Keratinocyte (primary cell): Measurements from ENCODE around the gene MTMR11. TPM values are rescaled to one million over a fixed set of nuclear protein-coding genes. Genes with fewer than 3 reads are reported as not detected.

ENCODE experiments used
- DNase-seq: peaks from one replicate; pipeline ENCODE4 v3.0.0-alpha.2; 2011; ENCODE audit warnings: low read depth, missing footprints, low spot score
- FAIRE-seq: peaks from 2 replicates; lab custom pipeline; 2011; peaks lifted over from hg19 to GRCh38; lab: Jason Lieb, UNC
- H2AFZ ChIP-seq: 2 replicates; pipeline ENCODE4 v1.6.0; 2012; ENCODE audit warnings: low read length, control low read depth, inconsistent platforms; ENCODE audit not compliant: control insufficient read depth
- H3K27ac ChIP-seq: 2 replicates; pipeline ENCODE4 v1.5.1; 2011; ENCODE audit warnings: low read length; ENCODE audit not compliant: control insufficient read depth, insufficient read depth
- H3K27me3 ChIP-seq: 3 replicates; pipeline ENCODE4 v1.6.0; 2011; ENCODE audit warnings: low read length; ENCODE audit not compliant: control insufficient read depth, insufficient read depth; ENCODE audit errors: extremely low read depth
- H3K36me3 ChIP-seq, 2 experiments: 2 replicates in 1 of 2; 3 replicates in 1 of 2; pipeline ENCODE4 v1.5.1; 2011; ENCODE audit warnings: low read length in 2 of 2, mild to moderate bottlenecking in 1 of 2; ENCODE audit not compliant: control insufficient read depth in 2 of 2, insufficient read depth in 2 of 2; ENCODE audit errors: extremely low read depth in 1 of 2
- H3K4me1 ChIP-seq: 3 replicates; pipeline ENCODE4 v1.5.1; 2011; ENCODE audit warnings: low read length; ENCODE audit not compliant: control insufficient read depth, insufficient read depth; ENCODE audit errors: extremely low read depth
- H3K4me2 ChIP-seq: 3 replicates; pipeline ENCODE4 v1.6.0; 2011; ENCODE audit warnings: low read depth, low read length; ENCODE audit not compliant: control insufficient read depth, insufficient read depth; ENCODE audit errors: extremely low read depth
- H3K4me3 ChIP-seq, 3 experiments: fragments of 200-600 bp in 1 of 3; sonication (generic) in 1 of 3; 2 replicates in 2 of 3; 3 replicates in 1 of 3; pipeline ENCODE4 v1.5.1; 2011 to 2016; ENCODE audit warnings: low read length in 3 of 3, mild to moderate bottlenecking in 3 of 3, control low read depth in 2 of 3, inconsistent platforms in 1 of 3, low read depth in 1 of 3, mixed read lengths in 1 of 3, mixed run types in 1 of 3, moderate library complexity in 1 of 3; ENCODE audit not compliant: control insufficient read depth in 2 of 3, insufficient read depth in 2 of 3; ENCODE audit errors: extremely low read depth in 1 of 3
- H3K79me2 ChIP-seq: 2 replicates; pipeline ENCODE4 v1.6.0; 2012; ENCODE audit warnings: low read length; ENCODE audit not compliant: control insufficient read depth, insufficient read depth
- H3K9ac ChIP-seq: 3 replicates; pipeline ENCODE4 v1.6.0; 2011; ENCODE audit warnings: low read length; ENCODE audit not compliant: control insufficient read depth, insufficient read depth; ENCODE audit errors: extremely low read depth
- H3K9me1 ChIP-seq: 3 replicates; pipeline ENCODE4 v1.6.0; 2011; ENCODE audit warnings: low read length; ENCODE audit not compliant: control insufficient read depth, insufficient read depth; ENCODE audit errors: extremely low read depth
- H3K9me3 ChIP-seq: 2 replicates; pipeline ENCODE4 v1.5.1; 2012; ENCODE audit warnings: low read depth, low read length; ENCODE audit not compliant: control insufficient read depth
- H4K20me1 ChIP-seq: 3 replicates; pipeline ENCODE4 v1.6.0; 2011; ENCODE audit warnings: low read length; ENCODE audit not compliant: control insufficient read depth, insufficient read depth; ENCODE audit errors: extremely low read depth
- EZH2 ChIP-seq: IDR thresholded peaks from one replicate; pipeline ENCODE4 v1.6.1; 2012; ENCODE audit warnings: inconsistent platforms, mild to moderate bottlenecking, low read length, moderate library complexity
- dilution Hi-C: fragments of 300-500 bp; cut with MboI; formaldehyde crosslinking; loops from one replicate; pipeline ENCODE4 v1.7.0; 2020; ENCODE audit warnings: low sequenced_read_pairs; ENCODE audit not compliant: extremely low pct_ligation_motif_present
- polyA plus RNA-seq, 5 experiments: library from polyadenylated mRNA; depleted of rRNA in 3 of 5; stranded (reverse) in 3 of 5; stranded (forward) in 1 of 5; unstranded in 1 of 5; fragments of >200 nt; gene quantifications; 1 replicate in 1 of 5; 2 replicates in 3 of 5; 3 replicates in 1 of 5; pipeline versions ENCODE4 v1.2.1 to v1.2.3, GENCODE V29; 2011 to 2012; ENCODE audit warnings: missing spikeins in 2 of 5, low read depth in 1 of 5, low replicate concordance in 1 of 5
- TF ChIP-seq, protein P1 (sequence below), 3 experiments: IDR thresholded peaks in 1 of 3; conservative IDR thresholded peaks in 1 of 3; optimal IDR thresholded peaks in 1 of 3; 2 replicates in 2 of 3; 3 replicates in 1 of 3; pipeline versions ENCODE3 to v1.5.1; 2011; ENCODE audit warnings: low read length in 3 of 3, mild to moderate bottlenecking in 3 of 3, moderate library complexity in 2 of 3, control low read depth in 1 of 3, inconsistent platforms in 1 of 3; ENCODE audit not compliant: insufficient read depth in 2 of 3; ENCODE audit errors: extremely low read depth in 1 of 3

Gene MTMR11
- polyA plus RNA-seq, 1 donor (not counting 4 experiments of a cell fraction or from before 2014, with no cell fraction given): 11.8 TPM

DNA sequence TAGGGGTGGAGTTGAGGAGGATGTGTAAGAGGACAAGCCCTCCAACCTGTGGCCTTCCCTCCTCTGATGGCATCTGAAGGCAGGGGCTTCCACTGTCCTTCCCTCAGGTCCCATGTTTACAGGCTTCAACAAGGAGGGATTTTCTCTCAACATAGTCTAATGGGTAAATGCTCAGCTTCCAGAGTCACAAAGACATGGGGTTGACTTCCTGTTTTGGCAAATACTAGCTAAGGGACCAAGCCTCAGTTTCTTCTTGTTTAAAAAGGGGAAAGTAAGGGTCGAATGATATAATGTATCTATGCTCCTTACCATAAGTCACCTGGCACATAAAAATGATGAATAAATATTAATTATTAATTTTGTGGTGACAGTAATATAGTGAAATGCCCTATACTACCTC lies 22.1 kb downstream of the MTMR11 start:
- Histone ChIP-seq H4K20me1 (no peaks in the 10 kb centered on the region), H3K27ac (no peak overlapping the region), H3K9ac (no peak overlapping the region), H3K27me3 (peaks cover 15% of the 10 kb centered on the region), H2AFZ (no peak overlapping the region), H3K9me3 (no peaks in the 10 kb centered on the region), H3K9me1 (no peaks in the 10 kb centered on the region), H3K4me3 (no peak overlapping the region), H3K4me2 (no peak overlapping the region), H3K4me1 (no peaks in the 10 kb centered on the region), H3K36me3 (no peaks in the 10 kb centered on the region), H3K79me2 (no peaks in the 10 kb centered on the region)
- dilution Hi-C loops: no loop called here
- DNase-seq: no peak
- no peak for FAIRE-seq
- no peak for TF ChIP-seq EZH2
- TF ChIP-seq, protein P1, sequence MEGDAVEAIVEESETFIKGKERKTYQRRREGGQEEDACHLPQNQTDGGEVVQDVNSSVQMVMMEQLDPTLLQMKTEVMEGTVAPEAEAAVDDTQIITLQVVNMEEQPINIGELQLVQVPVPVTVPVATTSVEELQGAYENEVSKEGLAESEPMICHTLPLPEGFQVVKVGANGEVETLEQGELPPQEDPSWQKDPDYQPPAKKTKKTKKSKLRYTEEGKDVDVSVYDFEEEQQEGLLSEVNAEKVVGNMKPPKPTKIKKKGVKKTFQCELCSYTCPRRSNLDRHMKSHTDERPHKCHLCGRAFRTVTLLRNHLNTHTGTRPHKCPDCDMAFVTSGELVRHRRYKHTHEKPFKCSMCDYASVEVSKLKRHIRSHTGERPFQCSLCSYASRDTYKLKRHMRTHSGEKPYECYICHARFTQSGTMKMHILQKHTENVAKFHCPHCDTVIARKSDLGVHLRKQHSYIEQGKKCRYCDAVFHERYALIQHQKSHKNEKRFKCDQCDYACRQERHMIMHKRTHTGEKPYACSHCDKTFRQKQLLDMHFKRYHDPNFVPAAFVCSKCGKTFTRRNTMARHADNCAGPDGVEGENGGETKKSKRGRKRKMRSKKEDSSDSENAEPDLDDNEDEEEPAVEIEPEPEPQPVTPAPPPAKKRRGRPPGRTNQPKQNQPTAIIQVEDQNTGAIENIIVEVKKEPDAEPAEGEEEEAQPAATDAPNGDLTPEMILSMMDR (optimal IDR thresholded peaks at IDR 0.05 in 1 of 3, IDR thresholded peaks at IDR 0.05 in 1 of 3, conservative IDR thresholded peaks at IDR 0.05 in 1 of 3; ENCODE audit: extremely low read depth in 1 of 3, insufficient read depth in 2 of 3, low read length in 3 of 3): no peak

DNA sequence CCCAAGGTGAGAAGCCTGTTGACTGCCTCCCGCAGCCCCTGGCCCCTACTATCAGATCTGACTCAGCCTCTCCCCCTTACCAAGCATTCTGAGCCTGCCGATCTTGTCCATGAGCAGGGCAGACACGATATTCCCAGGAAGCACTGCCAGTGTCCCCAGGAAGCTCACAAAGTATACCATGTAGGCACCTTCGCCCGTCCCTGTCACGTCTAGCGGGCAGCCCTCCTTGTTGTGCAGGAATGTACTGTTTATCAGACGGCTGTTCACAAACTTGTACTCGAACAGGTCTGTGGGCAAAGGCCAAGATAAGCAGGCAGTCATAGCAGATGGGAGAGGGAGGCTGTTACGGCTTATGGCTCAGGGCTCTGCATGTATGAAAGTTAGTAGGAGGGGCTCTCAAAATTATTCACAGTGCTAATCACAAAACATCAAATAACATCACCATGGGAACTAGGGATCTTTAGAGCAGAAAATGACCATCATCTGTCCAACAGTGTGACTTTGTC lies 30.1 kb downstream of the MTMR11 start:
- no peaks in the 10 kb centered on the region for H3K9me1 ChIP-seq
- H3K4me3 ChIP-seq: no peak overlapping the region
- H3K4me2 ChIP-seq: no peak overlapping the region
- H3K79me2 ChIP-seq: no peaks in the 10 kb centered on the region
- no peak overlapping the region for H3K27ac ChIP-seq
- no peaks in the 10 kb centered on the region for H3K36me3 ChIP-seq
- no peak for DNase-seq
- TF ChIP-seq, protein P1 (optimal IDR thresholded peaks at IDR 0.05 in 1 of 3, IDR thresholded peaks at IDR 0.05 in 1 of 3, conservative IDR thresholded peaks at IDR 0.05 in 1 of 3; ENCODE audit: extremely low read depth in 1 of 3, insufficient read depth in 2 of 3, low read length in 3 of 3): no peak
- no peak for TF ChIP-seq EZH2
- H2AFZ ChIP-seq: no peak overlapping the region
- H3K9ac ChIP-seq: no peak overlapping the region
- dilution Hi-C loops: no loop called here
- no peaks in the 10 kb centered on the region for H3K4me1 ChIP-seq
- FAIRE-seq: no peak
- no peaks in the 10 kb centered on the region for H3K27me3 ChIP-seq
- no peaks in the 10 kb centered on the region for H3K9me3 ChIP-seq
- no peaks in the 10 kb centered on the region for H4K20me1 ChIP-seq
